ENCODE measurements around the gene PRKG2. TPM values are rescaled to one million over a fixed set of nuclear protein-coding genes. Genes with fewer than 3 reads are reported as not detected.

Gene PRKG2
- total RNA-seq, 1 experiment from 2014 or later = 0.23 TPM

DNA sequence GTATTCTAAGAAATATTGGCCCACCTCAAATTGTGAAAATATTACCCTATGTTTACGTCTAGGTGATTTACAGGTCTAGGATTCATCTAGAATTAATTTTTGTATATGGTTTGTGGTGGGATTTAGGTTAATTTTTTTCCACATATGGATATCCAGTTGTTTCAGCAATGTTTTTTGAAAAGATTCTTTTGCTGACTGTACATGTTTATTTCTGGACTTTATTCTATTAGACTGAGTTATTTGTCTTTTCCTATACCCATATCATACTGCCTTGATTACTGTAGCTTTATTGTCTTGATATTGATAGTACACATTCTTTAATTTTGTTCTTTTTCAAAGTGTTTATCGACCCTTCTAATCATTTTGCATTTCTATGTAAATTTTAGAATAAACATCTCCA is 83.5 kb downstream of the PRKG2 start:
- BruUV-seq (replicated peaks) = no TSS peak
- ChIA-PET POLR2A (interaction anchor here (1.6 kb wide), 1 partner anchor 33 kb away, joined by 4 read pairs; no protein-coding TSS in a partner anchor), CTCF (no interaction called here)
- H3K27me3 Mint-ChIP-seq (ENCODE audit: insufficient read depth, unreplicated experiment) = no peaks in the 10 kb centered on the region
- intact Hi-C loops (cut with micrococcal nuclease) = no loop called here
- no peak overlapping the region for H3K4me3 Mint-ChIP-seq (ENCODE audit: unreplicated experiment)
- H3K4me1 Mint-ChIP-seq (ENCODE audit: insufficient read depth, unreplicated experiment) = peaks cover 14% of the 10 kb centered on the region
- no peaks in the 10 kb centered on the region for H3K36me3 Mint-ChIP-seq (ENCODE audit: insufficient read depth, unreplicated experiment)
- no peak for DNase-seq (ENCODE audit: unreplicated experiment)
- no peak for TF ChIP-seq CTCF (IDR thresholded peaks at IDR 0.05; ENCODE audit: unreplicated experiment)
- H3K27ac Mint-ChIP-seq (ENCODE audit: low read depth, unreplicated experiment) = no peak overlapping the region
- H3K9me3 Mint-ChIP-seq (ENCODE audit: unreplicated experiment) = no peaks in the 10 kb centered on the region

- Mint-ChIP-seq H3K27ac (ENCODE audit: low read depth, unreplicated experiment) (no peak overlapping the region), H3K4me1 (ENCODE audit: insufficient read depth, unreplicated experiment) (peaks cover 9% of the 10 kb centered on the region), H3K36me3 (ENCODE audit: insufficient read depth, unreplicated experiment) (no peaks in the 10 kb centered on the region), H3K9me3 (ENCODE audit: unreplicated experiment) (no peaks in the 10 kb centered on the region), H3K27me3 (ENCODE audit: insufficient read depth, unreplicated experiment) (no peaks in the 10 kb centered on the region), H3K4me3 (ENCODE audit: unreplicated experiment) (no peak overlapping the region)
- intact Hi-C loops (cut with micrococcal nuclease) = no loop called here
- DNase-seq (ENCODE audit: unreplicated experiment) = no peak
- CTCF ChIA-PET = interaction anchor here (0.6 to 0.9 kb wide), 2 partner anchors 7 to 126 kb away, joined by 3 to 5 read pairs; no protein-coding TSS in a partner anchor
- TF ChIP-seq CTCF (IDR thresholded peaks at IDR 0.05; ENCODE audit: unreplicated experiment) = no peak
- no TSS peak for BruUV-seq (replicated peaks)
- POLR2A ChIA-PET = interaction anchor here (1.6 kb wide), 1 partner anchor 33 kb away, joined by 4 read pairs; no protein-coding TSS in a partner anchor
Observed at GRCh38 chr4:81131066-81131465, 84.0 kb downstream of the PRKG2 start.

DNA sequence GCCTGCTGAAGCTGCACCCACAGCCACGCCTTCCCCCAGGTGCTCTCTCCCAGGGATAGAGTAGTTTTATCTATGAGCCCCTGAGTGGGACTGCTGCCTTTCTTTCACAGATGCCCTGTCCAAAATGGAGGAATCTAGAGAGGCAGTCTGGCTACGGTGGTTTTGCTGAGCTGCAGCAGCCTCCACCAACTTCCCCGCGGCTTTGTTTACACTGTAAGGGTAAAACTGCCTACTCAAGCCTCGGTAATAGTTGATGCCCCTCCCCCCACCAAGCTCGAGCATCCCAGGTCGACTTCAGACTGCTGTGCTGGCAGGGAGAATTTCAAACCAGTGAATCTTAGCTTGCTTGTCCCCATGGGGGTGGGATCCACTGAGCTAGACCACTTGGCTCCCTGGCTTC is 84.5 kb downstream of the PRKG2 start:
- BruUV-seq (replicated peaks) = no TSS peak
- ChIA-PET POLR2A (no interaction called here), CTCF (interaction anchor here (0.6 to 0.9 kb wide), 2 partner anchors 8 to 126 kb away, joined by 3 to 5 read pairs; no protein-coding TSS in a partner anchor)
- no peaks in the 10 kb centered on the region for H3K36me3 Mint-ChIP-seq (ENCODE audit: insufficient read depth, unreplicated experiment)
- no peak overlapping the region for H3K27ac Mint-ChIP-seq (ENCODE audit: low read depth, unreplicated experiment)
- H3K9me3 Mint-ChIP-seq (ENCODE audit: unreplicated experiment) = no peaks in the 10 kb centered on the region
- H3K27me3 Mint-ChIP-seq (ENCODE audit: insufficient read depth, unreplicated experiment) = no peaks in the 10 kb centered on the region
- H3K4me3 Mint-ChIP-seq (ENCODE audit: unreplicated experiment) = no peak overlapping the region
- intact Hi-C loops (cut with micrococcal nuclease) = no loop called here
- H3K4me1 Mint-ChIP-seq (ENCODE audit: insufficient read depth, unreplicated experiment) = peaks cover 4% of the 10 kb centered on the region
- no peak for TF ChIP-seq CTCF (IDR thresholded peaks at IDR 0.05; ENCODE audit: unreplicated experiment)
- DNase-seq (ENCODE audit: unreplicated experiment) = no peak

DNA sequence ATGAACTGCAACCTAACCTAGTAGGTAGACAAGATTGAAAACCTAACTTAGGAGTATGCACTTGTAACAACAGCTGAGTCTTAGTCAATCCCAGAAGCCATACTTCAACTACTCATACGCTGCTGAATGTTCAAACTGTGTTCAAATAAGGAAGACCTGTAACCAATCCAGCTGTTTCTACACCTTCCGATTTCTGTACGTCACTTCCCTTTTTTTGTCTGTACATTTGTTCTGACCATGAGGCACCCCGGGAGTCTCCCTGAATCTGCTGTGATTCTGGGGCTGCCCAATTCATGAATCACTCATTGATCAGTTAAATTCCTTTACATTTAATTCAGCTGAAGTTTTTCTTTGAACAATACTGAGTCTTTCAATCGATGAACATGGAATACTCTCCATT is 95.0 kb downstream of the PRKG2 start:
- BruUV-seq (replicated peaks) = no TSS peak
- no peak for TF ChIP-seq CTCF (IDR thresholded peaks at IDR 0.05; ENCODE audit: unreplicated experiment)
- Mint-ChIP-seq H3K4me1 (ENCODE audit: insufficient read depth, unreplicated experiment) (peaks cover 11% of the 10 kb centered on the region), H3K27me3 (ENCODE audit: insufficient read depth, unreplicated experiment) (no peaks in the 10 kb centered on the region), H3K9me3 (ENCODE audit: unreplicated experiment) (no peaks in the 10 kb centered on the region), H3K36me3 (ENCODE audit: insufficient read depth, unreplicated experiment) (no peaks in the 10 kb centered on the region), H3K27ac (ENCODE audit: low read depth, unreplicated experiment) (no peak overlapping the region), H3K4me3 (ENCODE audit: unreplicated experiment) (no peak overlapping the region)
- CTCF ChIA-PET = no interaction called here
- POLR2A ChIA-PET = no interaction called here
- no peak for DNase-seq (ENCODE audit: unreplicated experiment)
- intact Hi-C loops (cut with micrococcal nuclease) = no loop called here
